ENCODE results near the gene MAGT1. TPM values are rescaled to one million over a fixed set of nuclear protein-coding genes. Genes with fewer than 3 reads are reported as not detected.

Gene MAGT1
- total RNA-seq, 1 experiment from 2014 or later = 37.1 TPM

GRCh38 chrX:77935886-77936285 is 40.7 kb upstream of the MAGT1 start (continued):
- TF ChIP-seq ZNF512 (CRISPR knock-in tag; IDR thresholded peaks at IDR 0.05; ENCODE audit: borderline replicate concordance) (no peak), CDX4 (CRISPR knock-in tag; IDR thresholded peaks at IDR 0.05; ENCODE audit: borderline replicate concordance) (no peak), ATF6 (CRISPR knock-in tag; IDR thresholded peaks at IDR 0.05) (no peak), ZNF532 (CRISPR knock-in tag; IDR thresholded peaks at IDR 0.05; ENCODE audit: borderline replicate concordance) (no peak)

GRCh38 chrX:77930581-77930980 is 35.3 kb upstream of the MAGT1 start:
- no peaks in the 10 kb centered on the region for H3K4me1 Mint-ChIP-seq
- ATAC-seq (no peak), DNase-seq (ENCODE audit: low spot score) (no peak)
- no peak overlapping the region for H3K4me3 Mint-ChIP-seq
- CTCF ChIA-PET = no interaction called here
- no peaks in the 10 kb centered on the region for H3K27me3 Mint-ChIP-seq (ENCODE audit: low read depth)
- no peak overlapping the region for H3K27ac Mint-ChIP-seq
- POLR2A ChIA-PET = no interaction called here
- peaks cover 3% of the 10 kb centered on the region; the same call in 1 of the 2 replicates for H3K36me3 Mint-ChIP-seq
- TF ChIP-seq SMAD3 (CRISPR knock-in tag; IDR thresholded peaks at IDR 0.05; ENCODE audit: borderline replicate concordance) (no peak), MYBL2 (CRISPR knock-in tag; IDR thresholded peaks at IDR 0.05) (no peak), FOXP1 (CRISPR knock-in tag; IDR thresholded peaks at IDR 0.05; ENCODE audit: borderline replicate concordance) (no peak)
- H3K9me3 Mint-ChIP-seq = no peaks in the 10 kb centered on the region

DNA sequence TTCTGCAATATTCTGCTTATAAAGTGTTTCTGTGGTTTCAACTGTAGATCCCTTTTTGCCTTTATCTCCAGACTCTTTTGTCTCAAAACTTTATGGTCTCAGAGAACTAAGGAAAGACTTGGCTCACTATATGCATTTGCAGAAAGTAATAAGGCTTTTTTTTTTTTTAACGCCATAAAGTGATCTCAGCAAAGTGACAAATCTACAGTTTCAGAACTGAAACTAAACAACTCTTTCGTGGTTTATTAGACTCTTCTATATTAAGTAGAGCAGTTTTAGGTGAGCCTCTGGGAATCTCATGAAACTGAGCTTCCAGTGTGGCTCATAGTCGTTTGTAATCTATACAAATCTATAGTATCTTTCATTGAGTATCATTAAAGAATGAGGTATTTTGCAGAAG is 30.5 kb upstream of the MAGT1 start:
- H3K27me3 Mint-ChIP-seq (ENCODE audit: low read depth) = no peaks in the 10 kb centered on the region
- ATAC-seq = no peak
- peaks cover 4% of the 10 kb centered on the region; the same call in 1 of the 2 replicates for H3K9me3 Mint-ChIP-seq
- no peak for DNase-seq (ENCODE audit: low spot score)
- TF ChIP-seq PREB (CRISPR knock-in tag; IDR thresholded peaks at IDR 0.05; ENCODE audit: borderline replicate concordance) (no peak), USF1 (CRISPR knock-in tag; IDR thresholded peaks at IDR 0.05) (no peak), NR3C1 (CRISPR knock-in tag; conservative IDR thresholded peaks at IDR 0.05; ENCODE audit: low read depth) (no peak), CREM (CRISPR knock-in tag; IDR thresholded peaks at IDR 0.05) (no peak)
- TF ChIP-seq, protein P1, sequence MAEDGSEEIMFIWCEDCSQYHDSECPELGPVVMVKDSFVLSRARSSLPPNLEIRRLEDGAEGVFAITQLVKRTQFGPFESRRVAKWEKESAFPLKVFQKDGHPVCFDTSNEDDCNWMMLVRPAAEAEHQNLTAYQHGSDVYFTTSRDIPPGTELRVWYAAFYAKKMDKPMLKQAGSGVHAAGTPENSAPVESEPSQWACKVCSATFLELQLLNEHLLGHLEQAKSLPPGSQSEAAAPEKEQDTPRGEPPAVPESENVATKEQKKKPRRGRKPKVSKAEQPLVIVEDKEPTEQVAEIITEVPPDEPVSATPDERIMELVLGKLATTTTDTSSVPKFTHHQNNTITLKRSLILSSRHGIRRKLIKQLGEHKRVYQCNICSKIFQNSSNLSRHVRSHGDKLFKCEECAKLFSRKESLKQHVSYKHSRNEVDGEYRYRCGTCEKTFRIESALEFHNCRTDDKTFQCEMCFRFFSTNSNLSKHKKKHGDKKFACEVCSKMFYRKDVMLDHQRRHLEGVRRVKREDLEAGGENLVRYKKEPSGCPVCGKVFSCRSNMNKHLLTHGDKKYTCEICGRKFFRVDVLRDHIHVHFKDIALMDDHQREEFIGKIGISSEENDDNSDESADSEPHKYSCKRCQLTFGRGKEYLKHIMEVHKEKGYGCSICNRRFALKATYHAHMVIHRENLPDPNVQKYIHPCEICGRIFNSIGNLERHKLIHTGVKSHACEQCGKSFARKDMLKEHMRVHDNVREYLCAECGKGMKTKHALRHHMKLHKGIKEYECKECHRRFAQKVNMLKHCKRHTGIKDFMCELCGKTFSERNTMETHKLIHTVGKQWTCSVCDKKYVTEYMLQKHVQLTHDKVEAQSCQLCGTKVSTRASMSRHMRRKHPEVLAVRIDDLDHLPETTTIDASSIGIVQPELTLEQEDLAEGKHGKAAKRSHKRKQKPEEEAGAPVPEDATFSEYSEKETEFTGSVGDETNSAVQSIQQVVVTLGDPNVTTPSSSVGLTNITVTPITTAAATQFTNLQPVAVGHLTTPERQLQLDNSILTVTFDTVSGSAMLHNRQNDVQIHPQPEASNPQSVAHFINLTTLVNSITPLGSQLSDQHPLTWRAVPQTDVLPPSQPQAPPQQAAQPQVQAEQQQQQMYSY (CRISPR knock-in tag; IDR thresholded peaks at IDR 0.05) = no peak
- no peak overlapping the region for H3K4me3 Mint-ChIP-seq
- ChIA-PET POLR2A (no interaction called here), CTCF (interaction anchor here (0.6 kb wide), 1 partner anchor 10 kb away, joined by 5 read pairs; no protein-coding TSS in a partner anchor)
- H3K36me3 Mint-ChIP-seq = no peaks in the 10 kb centered on the region
- H3K4me1 Mint-ChIP-seq = no peaks in the 10 kb centered on the region
- H3K27ac Mint-ChIP-seq = no peak overlapping the region

All from WTC11 (cell line).